HG03565 (cell line): Measurements from ENCODE around the gene MTAP.

Experiments
- ATAC-seq: cut with Tn5 transposase; IDR thresholded peaks from one replicate; pipeline ENCODE4 v1.9.1; 2021; ENCODE audit warnings: mild to moderate bottlenecking, moderate library complexity; ENCODE audit not compliant: unreplicated experiment

The MTAP gene

DNA sequence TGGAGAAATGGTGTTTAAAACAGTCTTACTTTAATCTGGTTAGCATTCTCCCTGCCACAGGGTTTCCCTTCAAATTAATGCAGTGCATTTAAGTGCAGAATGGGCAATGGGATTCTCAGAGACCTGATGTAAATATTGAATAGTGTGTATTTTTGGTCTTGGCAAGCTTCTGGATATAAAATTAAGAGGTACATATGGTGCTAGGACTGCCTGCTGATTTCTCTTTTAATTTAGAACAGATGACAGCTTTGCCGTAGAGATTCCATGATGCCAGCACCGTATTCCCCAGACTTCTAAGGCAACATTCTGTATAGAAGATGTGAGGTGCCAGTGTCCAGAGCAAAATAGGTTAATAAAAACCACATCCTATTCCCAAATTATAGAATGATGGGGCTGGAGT, 1.9 kb downstream of the MTAP start:
- no peak for ATAC-seq

DNA sequence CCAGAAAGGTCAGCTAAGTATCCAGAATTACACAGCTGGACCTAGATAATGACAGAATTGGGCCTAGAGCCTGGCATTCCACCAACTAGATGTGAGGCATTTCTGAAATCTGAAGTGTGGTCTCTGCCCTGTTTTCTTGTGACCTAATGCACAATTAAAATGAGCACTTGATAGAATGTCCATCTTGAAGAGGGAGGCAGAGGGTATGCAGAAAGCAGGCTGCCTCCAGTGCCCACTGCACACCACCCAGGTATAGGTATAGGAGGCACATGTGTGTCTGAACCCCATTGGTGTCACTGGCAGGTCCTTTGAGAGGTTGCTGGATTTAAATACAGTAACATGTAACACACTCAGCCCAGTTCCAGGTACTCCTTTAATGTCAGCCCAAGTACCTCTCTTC, 2.4 kb downstream of the MTAP start:
- ATAC-seq, result no peak

- no peak for ATAC-seq
Observed at GRCh38 chr9:21806644-21807043, 4.2 kb downstream of the MTAP start.

GRCh38 chr9:21810388-21810787, 8.0 kb downstream of the MTAP start:
- ATAC-seq, result no peak

DNA sequence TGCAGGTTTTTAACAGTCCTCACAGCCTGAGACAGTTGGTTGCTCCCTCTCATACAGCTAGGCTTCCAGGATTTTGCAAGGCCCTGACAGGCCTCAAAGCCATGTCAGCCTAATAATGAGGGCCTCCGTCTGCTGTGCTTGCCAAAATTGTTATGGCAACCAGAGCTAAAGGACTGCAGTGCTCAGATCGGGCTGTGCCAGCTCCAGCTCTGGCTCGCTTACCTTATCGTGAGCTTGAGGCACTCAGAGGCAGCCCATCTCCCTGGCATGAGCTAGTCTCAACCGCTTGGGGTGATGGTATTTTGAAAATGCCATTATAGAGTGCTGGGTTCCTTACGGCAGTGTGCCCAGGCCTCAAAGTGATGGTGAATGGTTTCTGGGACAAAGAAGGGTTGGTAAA, 8.4 kb downstream of the MTAP start:
- ATAC-seq, result no peak

- no peak for ATAC-seq
Observed at GRCh38 chr9:21811914-21812313, 9.5 kb downstream of the MTAP start.

- no peak for ATAC-seq
Observed at GRCh38 chr9:21812415-21812814, 10.0 kb downstream of the MTAP start.

GRCh38 chr9:21812946-21813568, 10.6 kb downstream of the MTAP start:
- no peak for ATAC-seq

- no peak for ATAC-seq
Observed at GRCh38 chr9:21813575-21814473, 11.4 kb downstream of the MTAP start.

DNA sequence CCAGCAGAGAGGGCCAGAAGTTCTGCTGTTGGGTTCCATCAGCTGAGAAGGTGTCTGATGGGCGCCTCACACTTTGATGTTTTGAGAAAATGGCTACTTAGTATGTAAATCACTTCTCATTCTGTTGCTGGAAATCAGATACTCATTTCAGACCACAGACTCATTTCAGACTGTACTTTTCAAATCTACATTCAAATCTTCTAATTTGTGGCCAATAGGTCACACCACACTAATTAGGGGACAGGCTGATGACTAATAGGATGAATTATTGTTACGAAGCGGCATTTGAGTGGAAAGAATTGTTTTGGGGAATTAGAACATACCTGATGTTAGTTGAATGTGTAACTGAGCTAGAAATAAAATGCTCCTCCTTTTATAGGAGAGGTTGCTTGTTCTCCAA, 13.2 kb downstream of the MTAP start:
- ATAC-seq, result no peak

DNA sequence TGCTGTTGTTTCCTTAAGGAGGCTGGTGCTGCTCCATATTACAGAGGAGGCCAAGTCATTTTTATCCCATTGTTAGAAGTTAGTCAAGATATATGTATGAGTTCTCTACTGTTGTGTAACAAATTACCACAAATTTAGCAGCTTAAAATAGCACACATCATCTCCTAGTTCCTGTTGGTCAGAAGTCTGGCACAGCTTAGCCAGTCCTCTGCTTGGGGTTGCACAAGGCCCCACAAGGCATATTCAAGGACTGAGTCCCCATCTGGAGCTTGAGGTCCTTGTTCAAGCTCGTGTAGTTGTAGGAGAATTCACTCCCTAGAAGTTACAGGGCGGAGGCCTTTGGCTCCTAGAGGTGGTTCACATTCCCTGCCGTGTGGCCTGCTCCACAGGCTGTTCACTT, 14.7 kb downstream of the MTAP start:
- ATAC-seq, result no peak

DNA sequence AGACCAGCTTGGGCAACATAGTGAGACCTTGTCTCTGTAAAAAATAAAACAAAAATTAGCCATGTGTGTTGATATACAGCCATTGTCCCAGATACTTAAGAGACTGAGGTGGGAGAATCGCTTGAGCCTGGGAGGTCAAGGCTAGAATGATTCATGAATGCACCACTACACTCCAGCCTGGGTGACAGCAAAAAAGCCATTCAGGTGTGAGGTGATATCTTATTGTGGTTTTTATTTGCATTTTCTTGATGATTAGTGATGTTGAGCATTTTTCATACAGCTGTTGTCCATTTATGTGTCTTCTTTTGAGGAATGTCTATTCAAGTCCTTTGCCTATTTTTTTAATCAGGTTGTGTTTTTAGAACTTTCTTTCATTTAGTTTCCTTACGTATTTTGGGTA, 23.2 kb downstream of the MTAP start:
- ATAC-seq, result no peak

DNA sequence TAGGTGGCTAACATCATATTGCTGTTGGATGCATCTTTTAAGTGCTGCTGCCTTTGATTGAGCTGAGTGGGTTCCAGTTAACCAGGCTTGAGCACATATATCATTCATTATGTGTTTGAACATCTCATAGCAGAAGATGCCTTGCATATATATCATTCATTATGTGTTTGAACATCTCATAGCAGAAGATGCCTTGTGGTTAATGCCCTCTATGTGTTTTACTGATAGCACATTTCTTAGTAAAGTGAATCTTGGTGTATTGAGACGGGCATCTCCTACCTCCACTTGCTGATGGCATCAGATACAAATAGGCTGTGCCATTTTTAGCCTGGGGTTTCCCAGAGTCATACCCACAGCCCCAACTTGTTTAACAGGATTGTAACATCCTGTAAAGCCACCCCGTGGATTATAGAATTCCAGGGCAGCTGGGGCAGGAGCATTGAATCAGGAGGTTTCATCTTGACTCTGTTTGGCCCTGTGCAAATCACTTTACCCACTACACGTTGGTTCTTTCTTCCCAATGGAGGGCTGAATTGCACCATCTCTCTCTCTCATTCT, 26.5 kb downstream of the MTAP start:
- no peak for ATAC-seq

DNA sequence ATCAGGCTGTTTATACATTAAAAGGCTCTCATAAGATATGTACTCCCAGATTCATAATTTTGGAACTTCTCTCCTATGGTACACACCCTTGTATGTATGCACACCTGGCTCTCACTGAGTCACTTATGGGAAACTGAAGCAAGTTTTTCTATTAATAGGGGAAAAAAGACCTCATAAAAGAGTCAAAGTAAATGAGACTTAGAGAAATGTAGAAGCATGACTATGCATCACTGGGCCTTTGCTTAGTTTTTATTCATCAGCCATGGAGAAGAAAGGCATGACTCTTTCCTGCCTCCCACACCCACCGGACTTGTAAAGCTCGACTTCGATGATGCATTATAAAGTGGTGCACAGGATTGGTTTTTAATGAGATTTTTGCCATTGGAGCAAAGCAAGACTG, 28.2 kb downstream of the MTAP start:
- ATAC-seq, result no peak

DNA sequence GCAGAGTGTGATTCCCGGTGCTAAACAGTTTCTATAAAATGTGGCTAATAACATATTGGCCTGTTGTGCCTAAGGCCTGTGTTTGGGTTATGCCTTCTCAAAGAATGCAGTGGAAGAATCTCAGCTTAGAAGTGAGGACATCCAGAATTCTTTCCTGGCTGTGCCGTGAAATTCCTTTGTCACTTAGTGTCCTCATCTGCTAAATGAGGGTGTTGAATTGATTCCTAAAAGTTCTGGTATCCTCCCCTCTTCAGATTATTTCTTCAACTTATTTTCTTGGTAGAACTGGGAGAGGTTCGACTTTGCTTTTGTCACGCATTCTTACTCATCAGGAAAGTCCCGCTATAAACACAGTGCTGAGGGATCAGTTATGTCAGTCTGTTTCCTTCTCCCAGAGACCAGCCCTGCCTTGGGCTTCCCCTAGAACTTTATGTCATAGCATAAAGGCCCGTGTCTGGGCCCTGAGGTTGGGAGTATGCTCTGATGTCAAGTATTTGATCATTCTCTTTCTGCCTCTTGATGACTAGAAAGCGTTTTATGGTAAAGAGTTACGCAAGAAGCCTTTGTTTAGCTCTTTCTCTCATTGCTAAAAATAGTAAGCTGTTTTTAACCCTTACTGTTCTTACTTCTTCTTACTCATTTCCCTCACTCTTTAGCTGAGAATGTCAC, 29.5 kb downstream of the MTAP start:
- peak; percentile 65 for ATAC-seq

- ATAC-seq, result peak; percentile 57
Observed at GRCh38 chr9:21833090-21833801, 30.8 kb downstream of the MTAP start.

GRCh38 chr9:21835121-21835520, 32.7 kb downstream of the MTAP start:
- ATAC-seq, result no peak

GRCh38 chr9:21836437-21837161, 34.2 kb downstream of the MTAP start:
- ATAC-seq, result no peak

GRCh38 chr9:21837501-21837900, 35.1 kb downstream of the MTAP start:
- no peak for ATAC-seq

- ATAC-seq, result no peak
Observed at GRCh38 chr9:21840647-21841046, 38.2 kb downstream of the MTAP start.
